Left kidney (tissue), 2 donors: ENCODE measurements around the gene ADD3. TPM values are rescaled to one million over a fixed set of nuclear protein-coding genes. Genes with fewer than 3 reads are reported as not detected.
"Not testable (repeated sequence)": the region's sequence is repeated elsewhere in the genome, so short reads cannot be mapped to it uniquely, and the experiment has no call there.

Source experiments
- DNase-seq: peaks from one replicate; pipeline ENCODE4 v3.0.0-alpha.2; 2013
- polyA plus RNA-seq: library from polyadenylated mRNA; unstranded; fragments of 120-200 nt; gene quantifications from one replicate; pipeline ENCODE4 v1.2.1, GENCODE V29; 2013; ENCODE audit not compliant: insufficient read length

ADD3 gene
- polyA plus RNA-seq, 1 donor: 353 TPM

DNA sequence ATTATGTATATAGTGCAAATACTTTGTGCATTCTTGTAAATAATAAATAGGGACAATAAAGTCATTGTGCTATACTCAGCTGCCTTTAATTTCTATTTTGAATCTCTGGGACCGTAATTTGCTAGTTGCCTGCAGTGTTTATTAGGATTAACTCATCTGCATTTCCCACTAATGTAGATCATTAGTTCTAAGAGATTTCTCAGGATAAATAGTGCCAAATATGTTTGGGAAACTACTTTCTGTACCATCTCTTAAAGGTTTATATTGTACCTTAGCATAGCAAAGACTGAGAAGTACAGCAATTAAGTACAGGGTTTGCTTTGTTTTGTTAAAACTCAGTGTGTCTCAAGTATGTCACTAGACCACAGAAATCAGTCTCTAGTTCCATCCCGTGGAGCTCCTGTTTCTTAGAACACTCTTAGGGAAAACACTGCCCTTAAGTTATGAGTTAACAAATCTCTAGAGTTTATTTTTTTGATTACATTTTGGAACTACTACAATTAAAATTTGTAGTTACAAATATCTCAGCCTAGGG is 26.0 kb downstream of the ADD3 start:
- no peak for DNase-seq

DNA sequence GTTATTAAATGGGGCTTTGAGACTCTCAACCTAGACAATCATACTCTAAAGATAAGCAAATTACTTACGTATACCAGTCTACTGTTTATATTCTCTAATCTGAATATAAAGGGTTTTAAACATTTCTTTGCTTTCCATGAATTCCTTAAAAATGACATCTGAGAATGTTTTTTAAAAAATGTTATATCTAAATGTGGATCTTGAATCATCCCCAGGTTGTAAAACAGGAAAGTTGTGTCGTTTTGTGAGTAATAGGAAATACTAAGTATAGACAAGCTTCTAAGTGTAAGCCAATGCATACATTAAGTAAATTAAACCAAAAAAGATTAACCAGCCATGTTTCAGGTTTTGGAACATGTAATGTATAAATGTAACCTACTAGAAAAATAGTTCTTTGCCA is 26.8 kb downstream of the ADD3 start:
- no peak for DNase-seq

DNA sequence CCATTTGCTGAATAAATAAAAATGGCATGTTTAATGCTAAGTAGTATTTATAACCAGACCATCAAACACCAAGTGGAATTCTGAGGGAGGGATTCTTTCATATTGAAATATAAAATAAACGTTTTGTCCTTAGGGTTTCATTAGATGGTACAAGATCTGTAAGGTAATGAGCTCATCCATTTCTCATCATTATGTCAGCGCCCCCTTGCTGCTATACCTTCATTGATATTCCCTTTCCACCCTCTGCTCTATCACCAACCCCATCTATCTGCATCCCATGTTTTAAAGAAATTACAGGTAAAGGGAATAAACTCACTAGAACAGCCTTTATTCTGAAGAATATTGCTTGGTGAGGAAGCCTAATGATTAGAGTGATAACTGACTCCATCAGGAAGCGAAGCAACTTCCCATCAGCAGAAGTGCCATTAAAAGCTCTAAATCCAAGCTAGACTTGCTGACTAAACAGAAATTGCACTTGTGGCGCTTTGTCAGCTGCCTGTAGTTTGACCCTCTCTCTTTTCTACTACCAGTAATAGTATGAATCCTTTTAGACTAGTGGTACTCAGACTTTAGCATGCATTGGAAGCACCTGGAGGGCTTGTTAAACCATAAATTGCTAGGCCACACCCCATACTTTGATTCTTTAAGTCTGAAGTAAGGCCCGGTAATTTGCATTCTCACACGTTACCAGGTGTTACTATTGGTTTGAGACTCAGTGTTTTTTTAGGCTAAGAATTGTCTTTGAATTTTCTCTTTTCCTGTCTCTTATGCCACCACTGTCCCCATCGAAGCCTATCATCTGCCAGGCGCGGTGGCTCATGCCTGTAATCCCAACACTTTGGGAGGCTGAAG is 27.5 kb downstream of the ADD3 start:
- DNase-seq: no peak

DNA sequence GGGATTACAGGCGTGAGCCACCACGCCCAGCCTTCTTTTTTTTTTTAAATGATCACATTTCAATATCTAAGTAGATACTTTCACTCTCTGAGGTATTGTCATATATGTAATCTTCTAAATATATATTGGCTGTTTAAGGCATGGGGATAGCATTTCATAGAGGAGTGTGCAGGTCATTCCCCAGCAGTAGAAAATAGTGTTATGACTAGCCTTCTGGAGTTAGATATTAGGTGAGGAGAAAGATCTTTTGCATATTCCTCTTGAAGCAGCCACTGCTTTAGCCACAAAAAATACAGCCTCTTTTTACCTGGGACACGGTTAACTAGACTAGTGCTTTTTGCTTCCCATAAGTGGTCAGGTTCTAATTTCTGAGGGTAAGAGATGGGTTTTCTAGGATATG is 28.9 kb downstream of the ADD3 start:
- DNase-seq: no peak

DNA sequence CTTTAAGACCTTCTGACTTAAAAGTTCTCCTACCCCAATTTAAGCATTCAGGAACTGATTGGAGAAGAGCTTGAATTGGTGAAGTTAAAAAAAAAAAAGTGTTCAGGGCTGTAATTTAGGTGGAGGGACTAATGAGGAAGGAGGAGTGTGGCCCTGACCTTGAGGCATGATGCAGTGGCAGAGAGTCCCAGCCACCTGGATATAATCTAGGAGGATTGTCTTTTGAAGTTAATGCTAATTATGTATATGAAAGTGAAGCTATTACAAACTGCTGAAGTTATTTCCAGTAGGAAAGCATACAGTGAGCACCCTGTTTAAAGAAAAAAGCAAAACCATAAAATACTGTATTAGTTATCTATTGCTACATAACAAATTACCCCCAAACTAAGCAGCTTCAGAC is 31.5 kb downstream of the ADD3 start:
- no peak for DNase-seq

GRCh38 chr10:110040108-110040507 is 32.3 kb downstream of the ADD3 start:
- no peak for DNase-seq

GRCh38 chr10:110040767-110041478 is 33.1 kb downstream of the ADD3 start:
- no peak for DNase-seq

- DNase-seq: no peak
These were observed 33.7 kb downstream of the ADD3 start for GRCh38 chr10:110041479-110041829.

- no peak for DNase-seq
These were observed 34.4 kb downstream of the ADD3 start for GRCh38 chr10:110042181-110042580.

DNA sequence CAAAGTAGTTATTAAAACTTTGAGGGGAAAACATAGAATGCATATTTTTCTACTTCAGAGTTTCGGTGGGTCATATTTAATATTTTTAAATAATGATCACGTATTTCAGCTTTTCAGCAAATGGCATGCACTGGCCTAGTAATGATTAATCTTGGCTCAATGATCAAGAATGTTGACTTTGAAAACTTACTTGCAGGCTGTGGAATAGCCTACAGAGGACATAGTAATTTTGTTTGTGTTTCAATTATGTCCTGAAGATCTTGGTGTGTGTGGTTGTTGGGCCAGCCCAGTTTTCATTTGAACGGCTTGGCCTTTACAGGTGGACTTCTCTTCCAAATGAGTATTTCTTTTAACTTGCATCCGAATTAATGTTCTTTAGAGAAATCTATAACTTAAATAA is 35.1 kb downstream of the ADD3 start:
- DNase-seq: no peak

DNA sequence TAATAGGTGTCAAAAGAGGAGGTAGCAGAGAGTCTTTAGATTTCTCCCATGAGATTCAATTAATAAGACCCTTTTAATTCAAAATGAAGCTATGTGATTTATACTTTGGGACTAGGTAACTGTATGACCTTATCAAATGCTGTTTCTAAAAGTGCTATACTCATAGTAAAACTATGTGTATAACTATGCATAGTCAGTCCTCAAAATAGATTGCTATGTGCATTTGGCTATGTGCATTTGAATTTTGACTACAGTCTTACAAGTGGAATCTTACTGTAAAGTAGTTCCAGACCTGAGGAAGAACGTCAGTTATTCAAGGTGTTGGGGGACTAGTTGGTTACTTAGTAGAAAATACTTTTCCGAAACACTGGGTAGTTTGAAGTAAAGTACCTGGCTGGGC is 36.9 kb downstream of the ADD3 start:
- no peak for DNase-seq

DNA sequence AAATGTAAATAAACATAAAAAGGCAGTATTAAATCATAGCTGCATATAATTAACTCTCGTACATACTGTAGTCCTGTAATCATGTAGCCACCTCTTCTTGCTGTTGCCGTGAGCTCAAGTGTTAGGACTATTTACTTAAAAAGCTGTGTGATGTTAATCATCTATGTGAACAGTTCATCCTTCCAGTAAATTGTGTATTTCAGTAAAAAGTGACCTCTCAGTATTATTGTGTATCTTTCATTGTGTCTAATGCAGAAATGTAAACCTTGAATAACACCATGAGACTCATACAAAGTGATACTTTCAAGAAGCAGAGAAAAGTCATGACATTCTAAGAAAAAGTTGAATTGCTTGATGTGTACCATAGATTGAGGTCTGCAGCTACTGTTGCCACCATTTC is 38.0 kb downstream of the ADD3 start:
- no peak for DNase-seq

DNA sequence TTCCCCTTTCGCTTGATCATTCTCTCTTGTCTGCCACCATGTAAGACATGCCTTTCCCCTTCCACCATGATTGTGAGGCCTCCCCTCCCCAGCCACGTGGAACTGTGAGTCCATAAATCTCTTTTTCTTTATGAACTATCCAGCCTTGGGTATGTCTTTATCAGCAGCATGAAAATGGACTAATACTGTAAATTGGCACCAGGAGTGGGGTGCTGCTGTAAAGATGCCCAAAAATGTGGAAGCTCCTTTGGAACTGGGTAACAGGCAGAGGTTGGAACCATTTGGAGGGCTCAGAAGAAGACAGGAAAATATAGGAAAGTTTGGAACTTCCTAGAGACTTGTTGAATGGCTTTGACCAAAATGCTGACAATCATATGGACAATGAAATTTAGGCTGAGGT is 40.4 kb downstream of the ADD3 start:
- DNase-seq: not testable (repeated sequence)

GRCh38 chr10:110048781-110049180 is 41.0 kb downstream of the ADD3 start:
- DNase-seq: no peak

- DNase-seq: not testable (repeated sequence)
These were observed 42.3 kb downstream of the ADD3 start for GRCh38 chr10:110049889-110050591.

DNA sequence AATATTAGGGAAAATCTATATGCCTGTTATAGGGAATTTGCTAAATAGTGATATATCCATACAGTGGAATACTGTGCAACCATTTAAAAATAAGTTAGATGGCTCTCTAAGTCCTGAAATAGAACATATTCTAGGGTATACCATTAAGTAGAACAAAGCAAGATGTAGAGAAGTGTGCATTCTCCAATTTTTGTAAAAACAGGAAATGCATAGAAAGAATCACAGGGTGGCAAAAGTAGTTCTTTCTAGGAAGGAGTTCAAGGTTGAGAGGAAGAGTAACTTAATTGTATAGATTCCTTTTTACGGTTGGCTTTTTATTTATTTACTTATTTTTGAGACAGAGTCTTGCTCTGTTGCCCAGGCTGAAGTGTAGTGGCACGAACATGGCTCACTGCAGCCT is 43.7 kb downstream of the ADD3 start:
- no peak for DNase-seq

- no peak for DNase-seq
These were observed 45.1 kb downstream of the ADD3 start for GRCh38 chr10:110052916-110053315.

- DNase-seq: no peak
These were observed 49.0 kb downstream of the ADD3 start for GRCh38 chr10:110056822-110057221.

DNA sequence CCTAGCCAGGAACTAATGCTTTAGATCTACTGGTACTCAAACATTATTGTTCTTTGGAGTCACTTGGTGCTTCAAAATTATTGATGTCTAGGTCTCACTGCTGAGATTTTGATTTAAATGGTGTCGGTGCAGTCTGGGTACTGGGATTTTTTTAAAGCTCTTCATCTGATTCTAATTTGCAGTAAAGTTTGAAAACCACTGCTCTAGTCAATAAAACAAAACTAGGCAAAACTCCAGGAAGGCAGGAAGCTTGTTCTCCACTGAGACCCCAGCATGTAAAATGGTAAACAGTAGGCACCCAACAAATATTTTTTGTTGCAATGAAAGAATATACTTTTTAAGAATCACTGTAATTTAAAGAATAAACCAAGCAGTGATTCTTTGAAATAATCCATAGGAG is 49.7 kb downstream of the ADD3 start:
- no peak for DNase-seq

- DNase-seq: no peak
These were observed 50.4 kb downstream of the ADD3 start for GRCh38 chr10:110058212-110058611.

DNA sequence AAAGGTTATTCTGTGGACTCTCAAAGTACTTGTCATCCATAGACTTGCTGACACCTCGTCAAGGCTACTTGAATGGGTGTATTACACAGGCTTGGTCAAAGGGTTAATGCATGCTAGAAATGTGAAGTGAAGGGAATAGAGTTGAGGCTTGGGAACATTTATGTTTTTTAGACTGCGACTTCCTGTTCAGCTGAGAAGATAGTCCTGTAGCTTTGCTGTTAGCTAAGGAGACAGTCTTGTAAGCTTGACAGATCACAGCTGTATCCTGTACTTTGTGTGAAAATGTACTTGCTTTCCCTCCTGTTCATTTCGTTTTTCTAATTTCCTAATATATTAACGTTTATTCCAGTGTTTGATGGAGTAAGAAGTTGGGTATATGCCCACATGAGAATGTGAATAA is 52.1 kb downstream of the ADD3 start:
- no peak for DNase-seq

DNA sequence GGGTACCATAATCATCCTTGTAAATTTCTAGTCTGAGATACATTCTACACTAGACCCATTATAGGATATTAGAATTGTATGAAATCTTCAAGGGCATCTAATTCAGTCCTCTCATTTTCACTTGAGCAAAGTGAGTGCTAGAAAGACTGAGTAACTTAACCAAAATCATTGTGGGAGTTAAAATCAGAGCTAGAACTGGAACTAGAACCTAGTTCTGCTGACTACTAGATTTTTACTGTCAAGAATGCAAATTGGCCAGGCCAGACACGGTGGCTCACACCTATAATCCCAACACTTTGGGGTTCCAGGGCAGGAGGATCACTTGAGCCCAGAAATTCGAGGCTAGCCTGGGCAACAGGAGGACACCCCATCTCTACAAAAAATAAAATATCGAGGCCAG is 53.9 kb downstream of the ADD3 start:
- no peak for DNase-seq

DNA sequence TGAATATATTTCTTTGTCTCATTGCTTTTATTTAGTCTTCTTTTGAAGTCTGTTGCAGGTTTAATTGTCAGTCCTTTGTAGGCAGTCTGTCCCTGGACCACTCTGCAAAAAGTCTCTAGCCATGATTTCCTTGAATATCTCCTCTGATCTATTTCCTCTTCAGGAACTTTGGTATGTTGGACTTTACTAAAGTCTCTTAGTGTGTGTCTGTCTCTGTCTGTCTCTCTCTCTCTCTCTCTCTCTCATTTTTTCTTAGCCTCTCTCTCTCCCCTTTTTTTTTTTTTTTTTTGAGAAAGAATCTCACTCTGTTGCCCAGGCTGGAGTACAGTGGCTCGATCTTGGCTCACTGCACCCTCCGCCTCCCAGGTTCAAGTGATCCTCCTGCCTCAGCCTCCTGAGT is 57.5 kb downstream of the ADD3 start:
- DNase-seq: no peak
